Epithelial cell of esophagus (primary cell): ENCODE measurements around the gene MRTO4.
"Not testable (repeated sequence)": the region's sequence is repeated elsewhere in the genome, so short reads cannot be mapped to it uniquely, and the experiment has no call there.

Experiments used
- DNase-seq: peaks from one replicate; pipeline ENCODE4 v3.0.0; 2010; ENCODE audit warnings: low read depth
- H3K4me3 ChIP-seq: 2 replicates; pipeline ENCODE4 v1.5.1; 2011; ENCODE audit warnings: mild to moderate bottlenecking, low read length, control low read depth
- TF ChIP-seq, protein P1 (sequence below): IDR thresholded peaks from 2 replicates; pipeline ENCODE4 v1.5.1; 2011; ENCODE audit warnings: low read depth, mild to moderate bottlenecking, low read length, control low read depth, inconsistent platforms; ENCODE audit not compliant: insufficient read depth; ENCODE audit errors: missing control alignments

Gene MRTO4

DNA sequence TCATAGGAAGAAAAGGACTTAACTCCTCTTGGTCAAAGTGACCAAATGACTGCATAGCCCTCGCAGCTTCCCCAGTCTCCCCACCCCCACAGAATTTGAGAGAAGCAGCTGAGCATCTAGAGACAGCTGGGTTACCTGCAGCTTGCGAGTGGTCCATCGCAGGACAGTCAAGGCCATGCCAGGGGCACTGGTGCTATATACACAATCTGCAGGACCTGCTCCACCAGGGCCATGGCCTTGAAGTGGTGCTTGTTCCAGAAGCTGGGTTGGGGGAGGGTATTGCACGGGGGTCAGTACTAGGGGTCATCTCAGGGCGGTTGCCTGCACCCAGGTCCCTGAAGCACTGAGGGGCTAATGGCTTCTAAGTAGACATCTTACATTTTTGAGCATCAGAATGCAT is 10.4 kb downstream of the MRTO4 start:
- H3K4me3 ChIP-seq: no peak overlapping the region
- DNase-seq: no peak
- TF ChIP-seq, protein P1, sequence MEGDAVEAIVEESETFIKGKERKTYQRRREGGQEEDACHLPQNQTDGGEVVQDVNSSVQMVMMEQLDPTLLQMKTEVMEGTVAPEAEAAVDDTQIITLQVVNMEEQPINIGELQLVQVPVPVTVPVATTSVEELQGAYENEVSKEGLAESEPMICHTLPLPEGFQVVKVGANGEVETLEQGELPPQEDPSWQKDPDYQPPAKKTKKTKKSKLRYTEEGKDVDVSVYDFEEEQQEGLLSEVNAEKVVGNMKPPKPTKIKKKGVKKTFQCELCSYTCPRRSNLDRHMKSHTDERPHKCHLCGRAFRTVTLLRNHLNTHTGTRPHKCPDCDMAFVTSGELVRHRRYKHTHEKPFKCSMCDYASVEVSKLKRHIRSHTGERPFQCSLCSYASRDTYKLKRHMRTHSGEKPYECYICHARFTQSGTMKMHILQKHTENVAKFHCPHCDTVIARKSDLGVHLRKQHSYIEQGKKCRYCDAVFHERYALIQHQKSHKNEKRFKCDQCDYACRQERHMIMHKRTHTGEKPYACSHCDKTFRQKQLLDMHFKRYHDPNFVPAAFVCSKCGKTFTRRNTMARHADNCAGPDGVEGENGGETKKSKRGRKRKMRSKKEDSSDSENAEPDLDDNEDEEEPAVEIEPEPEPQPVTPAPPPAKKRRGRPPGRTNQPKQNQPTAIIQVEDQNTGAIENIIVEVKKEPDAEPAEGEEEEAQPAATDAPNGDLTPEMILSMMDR: no peak

DNA sequence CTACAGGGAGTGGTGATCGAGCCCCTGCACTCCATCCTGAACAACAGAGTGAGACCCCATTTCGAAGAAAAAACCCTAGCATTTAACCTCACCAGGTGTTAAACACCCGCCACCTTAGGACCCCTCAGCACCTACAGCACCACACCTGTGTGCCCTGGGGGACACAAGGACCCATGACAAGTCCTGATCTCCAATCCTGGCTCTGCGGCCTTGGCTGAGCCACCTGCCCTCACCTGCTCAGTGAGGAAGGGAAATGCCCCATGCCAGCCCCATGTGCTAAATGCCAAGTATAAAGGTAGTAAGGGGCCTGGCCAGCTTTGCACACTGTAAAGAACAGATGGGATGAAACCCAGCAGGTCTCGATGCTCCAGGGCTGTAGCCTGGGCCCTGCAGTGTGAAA is 11.1 kb downstream of the MRTO4 start:
- TF ChIP-seq, protein P1: no peak
- DNase-seq: no peak
- H3K4me3 ChIP-seq: no peak overlapping the region

DNA sequence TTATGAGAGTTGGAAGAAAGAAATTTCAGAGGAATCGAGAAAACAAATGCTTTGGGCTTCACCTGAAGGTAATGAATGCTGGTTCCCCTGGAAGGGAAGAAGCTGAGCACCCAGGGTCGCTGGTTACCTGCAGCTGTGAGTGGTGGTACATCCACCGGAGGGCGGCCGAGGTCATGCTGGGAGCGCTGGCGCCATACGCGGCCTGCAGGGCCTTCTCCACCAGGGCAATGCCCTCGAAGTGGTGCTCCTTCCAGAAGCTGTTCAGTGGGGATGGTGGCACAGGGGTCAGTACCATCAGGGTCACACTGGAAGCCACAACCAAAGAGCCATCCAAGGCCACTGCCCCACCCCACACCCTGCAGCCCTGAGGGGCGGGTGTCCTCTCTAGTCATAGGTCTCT is 16.8 kb downstream of the MRTO4 start:
- no peak for DNase-seq
- H3K4me3 ChIP-seq: no peak overlapping the region
- TF ChIP-seq, protein P1: no peak

DNA sequence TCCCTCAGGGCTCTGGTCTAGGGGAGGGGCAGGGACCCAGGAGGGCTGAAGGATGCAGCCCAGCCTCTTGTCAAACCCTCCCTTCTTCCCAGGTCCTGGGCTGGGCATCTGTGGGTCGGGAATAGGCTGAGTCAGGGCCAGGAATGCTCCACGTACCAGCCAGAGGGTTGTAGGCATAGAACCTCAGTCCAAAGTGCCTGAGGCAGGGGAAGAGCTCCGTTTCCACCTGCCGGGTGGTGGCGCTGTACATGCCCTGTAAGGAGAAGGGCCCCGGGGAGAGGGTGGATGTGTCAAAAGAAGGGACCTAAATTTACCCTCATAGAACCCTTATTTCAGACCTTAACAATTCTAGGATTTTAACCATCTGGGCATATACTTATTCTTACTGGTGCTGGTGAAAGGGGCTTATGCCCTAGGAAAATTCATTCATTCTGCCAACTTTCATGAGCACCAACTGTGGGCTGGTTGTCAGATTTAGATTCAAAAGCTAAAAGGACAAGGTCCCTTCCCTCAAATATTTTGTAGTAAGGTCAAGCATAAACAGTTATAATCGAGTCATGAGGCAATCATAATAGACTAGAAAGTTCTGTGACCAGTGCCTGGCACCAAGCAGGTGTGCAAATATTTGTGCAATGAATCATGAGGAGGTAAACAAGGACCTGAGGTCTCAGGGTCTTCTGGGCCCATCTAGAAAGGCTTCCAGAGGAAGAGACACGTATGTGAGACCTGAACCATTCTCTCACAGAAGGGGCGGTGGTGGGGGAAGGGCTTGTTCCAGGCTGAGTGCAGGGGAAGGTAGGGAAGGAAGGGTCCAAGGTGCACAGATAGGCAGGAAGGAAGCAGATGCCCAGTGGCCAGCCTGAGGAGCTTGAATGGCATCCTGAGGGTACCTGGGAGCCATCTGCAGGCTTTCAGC is 18.1 kb downstream of the MRTO4 start:
- H3K4me3 ChIP-seq, DNase-seq: not testable (repeated sequence)

DNA sequence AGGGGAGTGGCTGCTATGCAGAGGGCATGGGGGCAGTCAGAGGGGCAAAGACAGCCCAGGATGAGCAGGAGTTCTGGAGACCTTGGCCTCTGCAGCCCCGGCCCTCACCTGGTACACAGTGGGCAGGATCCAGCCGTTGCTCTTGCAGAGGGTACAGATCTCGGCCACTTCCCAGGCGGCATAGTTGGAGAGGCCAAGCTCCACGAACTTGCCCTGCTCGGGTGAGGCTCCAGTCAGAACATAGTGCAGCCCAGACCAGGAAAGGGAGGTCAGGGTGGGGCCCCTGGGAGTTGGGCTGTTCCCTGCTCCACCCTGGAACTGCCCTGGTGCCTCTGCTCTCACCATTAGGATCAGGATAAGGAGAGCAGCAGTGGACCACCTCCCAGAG is 18.7 kb downstream of the MRTO4 start:
- not testable (repeated sequence) for H3K4me3 ChIP-seq, DNase-seq

DNA sequence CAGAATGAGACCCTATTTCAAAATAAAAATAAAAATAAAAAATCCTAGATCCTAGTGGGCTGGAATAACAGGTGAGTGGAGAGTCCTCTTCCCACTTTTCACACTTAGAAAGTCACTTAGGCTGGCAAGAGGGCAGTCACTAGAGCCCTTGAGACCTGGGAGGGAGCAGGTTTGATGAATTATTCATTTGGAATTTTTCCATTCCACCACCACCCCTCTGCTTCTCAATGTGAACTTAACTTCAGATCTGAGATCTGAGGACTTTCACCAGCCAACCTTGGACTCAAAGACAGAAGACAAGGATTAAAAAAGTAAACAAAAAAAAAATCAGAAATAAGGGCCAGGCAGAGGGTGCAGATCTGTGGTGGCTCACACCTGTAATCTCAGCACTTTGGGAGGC is 20.5 kb downstream of the MRTO4 start:
- DNase-seq: no peak
- H3K4me3 ChIP-seq: no peak overlapping the region
- TF ChIP-seq, protein P1: no peak

DNA sequence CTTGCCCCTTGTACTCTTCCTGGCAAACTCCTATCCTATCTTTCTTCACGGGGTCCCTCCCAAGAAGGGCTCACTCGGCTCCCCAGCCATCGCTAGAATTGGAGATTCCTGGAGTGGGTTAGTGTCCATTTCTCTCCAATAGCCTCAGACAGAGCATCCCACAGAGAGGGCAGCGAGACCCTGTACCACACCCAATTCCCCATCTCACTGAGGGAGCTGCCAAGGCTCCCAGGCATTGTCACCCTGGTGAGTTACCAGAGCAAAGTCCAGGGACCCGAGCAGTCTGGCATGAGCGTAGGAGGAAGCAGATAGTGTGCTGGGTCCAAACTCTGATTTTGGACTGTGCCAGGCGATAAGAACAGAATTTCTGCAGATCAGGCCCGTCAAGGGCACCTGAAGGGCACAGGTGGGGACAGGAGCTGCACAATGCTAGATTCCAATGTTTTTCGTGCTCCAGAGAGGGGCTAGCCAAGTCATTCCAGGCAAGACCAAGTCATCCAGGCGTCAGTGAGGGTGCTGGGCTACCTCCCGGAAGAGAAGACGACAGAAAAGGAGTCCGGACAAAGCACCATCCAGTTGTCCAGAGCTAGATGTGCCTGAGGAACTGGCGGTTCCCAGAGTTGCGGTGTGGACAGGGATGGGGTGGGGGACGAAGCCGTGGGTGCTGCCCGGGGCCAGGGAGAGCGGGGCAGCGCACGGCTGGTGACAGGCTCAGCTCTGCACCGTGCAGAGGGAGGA is 21.7 kb downstream of the MRTO4 start:
- TF ChIP-seq, protein P1: no peak
- no peak for DNase-seq
- no peak overlapping the region for H3K4me3 ChIP-seq

DNA sequence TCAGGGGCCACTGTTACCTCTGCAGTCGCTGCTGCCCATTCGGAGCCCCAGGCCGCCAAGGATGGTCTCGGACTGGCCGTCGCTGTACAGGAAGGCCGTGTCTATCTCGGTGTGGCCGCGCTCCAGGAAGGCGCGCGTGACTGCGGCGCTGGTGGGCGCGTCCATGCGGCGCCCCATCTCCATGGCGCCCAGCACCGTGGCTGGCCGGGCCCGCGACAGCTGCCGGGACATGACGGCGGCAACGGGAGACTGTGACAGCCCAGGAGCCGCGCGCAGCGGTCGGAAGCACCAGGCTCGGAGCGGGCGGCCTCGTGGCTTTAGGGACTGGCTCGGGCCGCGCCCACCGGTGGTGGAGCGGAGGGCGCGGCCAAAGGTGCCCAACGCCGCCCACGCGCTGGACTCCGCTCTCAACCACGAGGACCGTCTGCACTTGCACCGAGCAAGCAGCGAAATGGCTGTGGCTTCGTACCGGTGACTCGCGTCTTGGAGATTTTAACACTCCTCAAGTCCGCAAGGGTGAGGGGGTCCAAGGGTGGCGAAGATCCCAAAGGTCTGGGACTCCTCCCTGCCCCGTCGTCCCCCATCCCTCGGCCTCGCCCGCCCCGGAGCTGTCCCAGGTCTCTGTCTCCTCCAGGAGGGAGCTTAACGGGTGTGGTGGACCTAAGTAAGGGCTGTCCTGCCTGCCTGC is 22.4 kb downstream of the MRTO4 start:
- not testable (repeated sequence) for H3K4me3 ChIP-seq, DNase-seq
